ENCODE results near the gene TTC38.

Gene TTC38

GRCh38 chr22:46329616-46330015 is 61.8 kb downstream of the TTC38 start:
- no peak for DNase-seq (ENCODE audit: low read depth in 2 of 2)

DNA sequence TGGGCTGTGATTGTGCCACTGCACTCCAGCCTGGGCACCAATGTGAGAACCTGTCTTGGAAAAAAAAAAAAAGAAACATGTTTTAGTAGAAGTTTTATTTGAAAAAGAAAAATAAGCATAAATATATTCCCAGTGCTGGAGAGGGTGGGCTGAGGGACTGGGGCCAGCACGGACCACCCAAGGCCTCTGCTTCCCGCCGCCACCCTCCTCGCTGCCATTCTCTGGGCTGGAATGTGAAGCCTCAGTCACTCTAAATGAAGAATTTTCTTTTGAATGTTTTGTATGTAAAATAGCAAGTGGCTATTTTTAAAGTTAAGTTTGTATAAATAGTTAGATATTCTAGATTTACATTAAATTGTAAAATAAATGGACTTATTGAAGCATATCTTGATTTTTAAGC is 62.6 kb downstream of the TTC38 start:
- DNase-seq (ENCODE audit: low read depth in 2 of 2) = no peak

DNA sequence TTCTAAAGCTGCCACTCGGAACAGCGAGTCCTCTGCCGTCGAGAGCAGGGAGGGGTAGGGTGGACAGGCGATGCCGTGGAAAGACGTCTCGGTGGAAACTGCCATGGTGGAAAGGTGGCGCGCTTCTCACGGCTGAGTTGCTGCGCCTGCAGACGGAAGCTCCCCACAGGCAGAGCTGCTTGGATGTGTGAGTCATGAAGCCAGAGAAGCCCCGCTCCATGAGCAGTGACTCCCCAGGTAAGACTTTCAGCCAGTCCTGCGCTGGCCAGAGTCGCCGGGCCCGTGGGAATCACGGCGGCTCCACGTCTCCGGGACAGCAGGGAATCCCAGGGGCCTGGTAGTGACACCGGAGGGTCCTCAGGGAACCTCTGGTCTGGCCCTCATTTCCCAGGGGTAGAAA is 63.7 kb downstream of the TTC38 start:
- DNase-seq (ENCODE audit: low read depth in 2 of 2) = no peak

DNA sequence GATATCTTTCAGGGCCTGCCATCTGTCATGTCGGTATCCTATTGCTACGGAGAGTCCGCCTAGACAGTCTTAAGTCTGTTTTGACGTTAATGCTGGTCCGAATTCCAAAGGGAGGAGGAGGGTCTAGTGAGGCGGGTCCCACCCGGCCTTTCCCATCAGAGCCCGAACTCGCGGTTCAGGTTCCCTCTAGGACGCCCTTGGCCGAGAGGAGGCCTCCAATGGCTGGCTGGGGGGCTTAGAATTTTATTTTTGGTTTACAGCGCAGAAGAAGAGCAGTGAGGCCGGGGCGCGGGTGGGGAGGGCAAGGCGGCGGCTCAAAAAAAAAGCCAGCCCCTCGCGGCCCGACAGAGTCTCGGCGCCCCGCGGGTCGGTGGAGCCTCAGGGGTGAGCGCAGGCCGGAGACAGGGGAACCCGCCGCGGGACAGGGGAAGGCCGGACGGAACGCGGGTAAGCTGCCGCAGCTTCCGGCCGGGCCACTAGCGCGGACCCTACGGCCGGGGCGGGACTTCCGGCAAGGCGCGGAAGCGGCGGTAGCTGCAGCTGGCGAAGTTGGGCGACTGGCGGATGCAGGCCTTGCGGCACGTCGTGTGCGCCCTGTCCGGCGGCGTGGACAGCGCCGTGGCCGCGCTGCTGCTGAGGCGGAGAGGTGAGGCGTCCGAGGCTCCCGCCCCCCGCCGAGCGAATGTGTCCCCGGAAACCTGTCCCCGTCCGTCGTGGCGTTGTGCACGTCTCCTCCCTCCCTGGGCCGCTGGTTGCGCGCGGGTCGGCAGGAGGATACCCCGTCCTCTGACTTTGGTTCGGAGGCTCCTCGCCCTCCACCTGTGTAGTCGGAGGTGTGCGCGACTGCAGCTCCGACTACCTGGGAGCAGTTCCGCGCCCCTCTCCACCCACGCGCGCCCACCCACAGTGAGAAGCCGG is 67.7 kb downstream of the TTC38 start, which contains the start of gene TRMU:
Gene TRMU, plus strand, starts transcription at position 514 of the 918 bp plus-strand sequence. Its CDS starts 51 bp downstream, at position 565.
- DNase-seq (ENCODE audit: low read depth in 2 of 2) = peak; percentile 33 to 60

- no peak for DNase-seq (ENCODE audit: low read depth in 2 of 2)
Measured at GRCh38 chr22:46336119-46337078, 68.6 kb downstream of the TTC38 start.

DNA sequence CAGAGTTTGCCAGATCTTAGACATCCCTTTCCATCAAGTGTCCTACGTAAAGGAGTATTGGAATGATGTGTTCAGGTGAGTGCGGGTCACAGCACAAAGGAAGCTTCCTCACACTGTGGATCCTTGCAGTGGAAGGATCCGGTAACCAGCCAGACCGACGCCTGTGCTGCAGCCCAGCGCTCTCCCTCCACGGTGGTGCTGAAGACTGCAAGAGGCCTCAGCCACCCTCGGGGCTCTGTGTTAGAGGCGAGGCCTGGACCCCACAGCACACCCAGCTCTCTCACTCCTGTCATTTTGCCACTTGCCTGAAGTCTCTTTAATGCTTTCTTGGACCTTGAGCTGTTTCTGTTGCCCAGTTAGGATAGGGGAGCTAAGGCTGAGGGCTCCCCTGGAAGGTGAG is 70.1 kb downstream of the TTC38 start:
- DNase-seq (ENCODE audit: low read depth in 2 of 2) = no peak

- no peak for DNase-seq (ENCODE audit: low read depth in 2 of 2)
Measured at GRCh38 chr22:46338636-46339035, 70.8 kb downstream of the TTC38 start.

DNA sequence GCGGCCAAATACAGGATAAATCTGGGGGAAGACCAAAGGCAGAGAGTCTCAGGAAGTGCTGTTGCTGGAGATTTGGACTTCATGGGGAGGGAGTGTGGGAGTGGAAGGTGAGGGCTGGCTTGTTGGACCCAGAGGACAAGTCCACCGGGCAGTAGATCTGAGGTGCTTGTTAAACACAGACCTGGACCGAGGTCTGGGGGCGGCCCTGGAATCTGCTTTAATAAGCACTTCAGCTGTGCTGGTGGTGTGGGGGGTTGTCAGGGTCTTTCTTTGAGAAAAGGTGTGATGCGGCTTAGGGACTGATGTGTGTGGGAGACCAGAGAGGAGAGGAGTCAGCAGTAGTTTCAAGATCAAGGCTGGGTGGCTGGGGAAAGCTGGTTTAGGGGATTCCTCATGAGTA is 72.1 kb downstream of the TTC38 start:
- no peak for DNase-seq (ENCODE audit: low read depth in 2 of 2)

DNA sequence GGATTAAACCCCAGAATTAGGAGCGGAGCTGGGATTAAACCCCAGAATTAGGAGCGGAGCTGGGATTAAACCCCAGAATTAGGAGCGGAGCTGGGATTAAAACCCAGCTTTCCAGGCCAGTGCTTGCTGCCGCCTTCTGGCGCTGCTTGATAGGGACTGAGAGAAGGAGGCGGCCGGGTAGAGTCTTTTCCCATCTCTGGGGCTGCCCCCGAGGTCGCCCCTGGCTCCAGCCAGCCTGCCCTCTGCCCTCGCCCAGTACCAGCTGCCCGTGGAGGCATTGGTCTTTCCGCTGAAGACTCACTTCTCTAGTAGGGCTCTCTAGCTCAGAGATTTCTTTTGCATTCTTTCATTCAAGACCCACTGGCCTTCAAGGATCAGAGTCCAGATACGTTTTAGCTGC is 72.9 kb downstream of the TTC38 start:
- no peak for DNase-seq (ENCODE audit: low read depth in 2 of 2)

Data from stimulated activated CD4-positive, alpha-beta T cell treated with anti-CD3 and anti-CD28 coated beads, Interleukin-1b, Interleukin-23, amount 100 ng/mL, for 1 hour (primary cell).